Activated T-cell treated with anti-CD3 and anti-CD28 coated beads for 1 hour (primary cell): ENCODE results near the gene BICD2.

Experiments used
- DNase-seq: peaks from one replicate; pipeline ENCODE4 v3.0.0-alpha.2; 2020; ENCODE audit warnings: low read depth

BICD2 gene

GRCh38 chr9:92668746-92669526 lies 95.7 kb downstream of the BICD2 start:
- DNase-seq, result no peak

DNA sequence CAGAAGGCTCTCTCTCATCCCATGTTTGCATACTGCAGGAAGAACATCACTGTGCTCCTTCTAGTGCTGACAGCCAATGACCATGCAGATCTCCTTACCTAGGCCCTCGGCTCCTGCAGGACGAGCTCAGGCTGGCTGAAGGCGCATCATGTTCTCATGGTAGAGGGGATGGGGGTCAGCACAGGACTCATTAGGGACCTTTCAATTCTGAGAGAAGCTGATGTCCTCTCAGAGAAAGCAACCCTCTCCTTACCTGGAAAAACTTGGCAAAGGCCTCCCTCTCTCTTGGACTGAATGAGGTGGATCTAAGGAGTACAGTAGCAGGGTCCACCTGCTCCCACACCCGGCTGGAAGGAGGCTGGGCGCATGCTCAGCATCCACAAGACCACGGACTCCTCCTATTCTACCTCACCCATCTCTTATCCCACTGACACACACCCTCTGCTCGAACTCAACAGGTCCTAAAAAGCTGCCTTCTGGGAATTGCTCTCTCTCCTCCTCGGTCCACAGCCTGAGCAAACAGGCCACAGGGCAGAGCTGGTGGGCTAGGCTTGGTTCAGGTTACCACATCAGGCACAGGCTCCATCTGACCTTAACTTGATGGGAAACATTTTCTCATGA lies 97.6 kb downstream of the BICD2 start:
- no peak for DNase-seq

GRCh38 chr9:92666236-92666635 lies 98.4 kb downstream of the BICD2 start:
- no peak for DNase-seq

- DNase-seq, result no peak
Measured at GRCh38 chr9:92665836-92666235, 98.8 kb downstream of the BICD2 start.

DNA sequence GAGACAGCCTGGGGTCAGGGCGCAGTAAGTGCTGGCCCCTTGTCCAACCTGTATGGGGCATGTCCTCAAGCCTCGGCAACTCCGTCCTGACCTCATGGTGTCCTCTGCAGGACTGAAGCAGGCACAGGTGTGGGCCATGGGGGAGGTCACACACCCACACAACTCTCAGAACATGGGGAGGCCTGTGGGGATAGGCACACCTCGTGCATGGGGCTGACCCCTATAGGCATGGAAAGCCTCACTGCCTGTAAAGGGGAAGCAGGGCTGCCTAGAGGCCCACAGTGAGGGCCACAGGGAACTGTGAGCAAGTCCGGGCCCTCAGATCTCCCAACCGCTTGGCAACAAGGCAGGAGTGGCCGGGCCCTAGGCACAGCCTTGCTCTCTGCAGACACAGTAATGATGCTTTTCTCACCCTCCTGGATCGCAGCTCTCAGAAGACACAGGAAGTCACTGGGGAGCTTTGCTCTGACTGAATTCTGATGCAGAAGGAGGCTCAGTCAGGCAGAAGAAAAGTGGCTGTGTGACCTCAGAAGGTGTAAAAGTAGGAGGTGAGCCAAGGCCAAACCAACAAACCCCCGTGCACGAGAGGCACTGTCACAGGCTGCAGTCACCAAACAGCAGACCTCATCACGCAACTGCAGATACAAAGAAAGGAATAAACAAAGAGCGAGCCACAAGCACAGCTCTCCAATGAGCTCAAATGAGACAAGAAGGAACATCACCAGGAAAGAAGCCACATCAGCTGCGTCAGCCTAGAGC lies 100.1 kb downstream of the BICD2 start:
- DNase-seq, result no peak

GRCh38 chr9:92663951-92664350 lies 100.7 kb downstream of the BICD2 start:
- no peak for DNase-seq

DNA sequence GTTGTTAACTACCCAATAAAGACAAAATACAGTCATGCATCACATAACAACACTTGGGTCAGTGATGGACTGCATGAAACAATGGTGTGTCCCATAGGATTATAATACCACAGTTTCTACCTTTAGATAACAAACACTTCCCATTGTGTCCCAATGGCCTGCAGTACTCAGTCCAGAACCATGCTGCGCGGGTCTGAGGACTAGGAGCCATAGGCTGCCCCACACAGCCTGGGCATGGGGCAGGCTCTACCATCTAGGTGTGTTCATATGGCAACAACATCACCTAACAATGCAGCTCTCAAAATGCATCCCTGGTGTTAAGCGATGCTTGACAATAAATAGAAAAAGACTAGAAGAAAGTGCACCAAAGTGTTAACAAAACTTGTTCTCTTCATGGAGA lies 101.5 kb downstream of the BICD2 start:
- no peak for DNase-seq

- no peak for DNase-seq
Measured at GRCh38 chr9:92661743-92662142, 102.9 kb downstream of the BICD2 start.
